SK-N-MC (cell line): ENCODE data around the gene PCDHA10.

Experiments
- EZH2 ChIP-seq: fragments of 200-600 bp; sonication (generic); IDR thresholded peaks from one replicate; pipeline ENCODE4 v1.6.1; 2017; ENCODE audit warnings: antibody characterized with exemption
- POLR2AphosphoS5 ChIP-seq: IDR thresholded peaks from 2 replicates; pipeline ENCODE4 v1.6.1; 2012; ENCODE audit warnings: mild to moderate bottlenecking, low read depth, low read length, borderline replicate concordance

GRCh38 chr5:140855772-140856674 is at the start of gene PCDHA10:
- TF ChIP-seq POLR2AphosphoS5 (no peak), EZH2 (no peak)
